ENCODE results near the gene RHEX.
A peak's percentile ranks its signal among the peaks of the same experiment; 100 is the strongest.
"Not testable (repeated sequence)": the region's sequence is repeated elsewhere in the genome, so short reads cannot be mapped to it uniquely, and the experiment has no call there.

The RHEX gene

DNA sequence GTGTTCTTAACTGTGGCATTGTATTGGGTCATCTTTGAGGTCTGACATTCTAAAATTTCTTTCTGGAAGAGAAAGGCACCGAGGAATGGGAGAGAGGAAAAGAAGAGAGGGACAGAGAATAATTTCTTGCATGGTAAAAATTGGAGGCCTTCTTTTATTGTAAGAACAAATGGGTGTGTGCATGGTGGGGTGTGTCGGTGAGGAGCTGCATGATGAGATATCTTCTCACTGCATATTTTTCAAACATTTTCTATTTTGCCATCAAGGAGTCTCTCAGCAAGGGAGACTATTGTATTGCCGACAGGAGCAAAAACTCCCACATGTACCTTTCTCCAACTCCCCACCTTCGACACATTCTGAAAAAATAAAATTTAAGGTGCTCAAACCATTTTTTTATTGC, 22.8 kb upstream of the RHEX start:
- no peak for DNase-seq (ENCODE audit: low read depth in 2 of 2)

DNA sequence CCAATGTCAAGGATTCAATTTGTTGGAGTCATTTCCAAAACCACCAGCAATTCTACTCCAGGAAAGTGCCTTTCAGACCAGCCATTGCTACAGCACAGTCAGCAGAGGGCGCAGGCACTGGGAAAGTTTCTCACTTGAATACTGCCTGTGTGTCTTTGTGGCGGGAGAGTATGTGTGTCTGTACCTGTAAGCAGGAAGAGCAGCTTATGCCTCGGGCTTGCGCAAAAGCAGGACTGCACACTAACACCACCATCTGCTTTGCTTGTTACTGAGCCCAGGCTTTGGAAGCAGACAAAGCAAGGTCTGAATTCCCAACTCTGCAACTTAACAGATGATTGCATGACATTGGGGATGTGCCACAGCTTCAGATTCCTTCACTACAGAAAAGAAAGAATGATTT, 22.3 kb upstream of the RHEX start:
- peak; percentile 15 to 18 for DNase-seq (ENCODE audit: low read depth in 2 of 2)

GRCh38 chr1:206032380-206033140, 20.4 kb upstream of the RHEX start:
- DNase-seq (ENCODE audit: low read depth in 2 of 2), result no peak

- no peak for DNase-seq (ENCODE audit: low read depth in 2 of 2)
Observed at GRCh38 chr1:206035027-206035426, 17.9 kb upstream of the RHEX start.

DNA sequence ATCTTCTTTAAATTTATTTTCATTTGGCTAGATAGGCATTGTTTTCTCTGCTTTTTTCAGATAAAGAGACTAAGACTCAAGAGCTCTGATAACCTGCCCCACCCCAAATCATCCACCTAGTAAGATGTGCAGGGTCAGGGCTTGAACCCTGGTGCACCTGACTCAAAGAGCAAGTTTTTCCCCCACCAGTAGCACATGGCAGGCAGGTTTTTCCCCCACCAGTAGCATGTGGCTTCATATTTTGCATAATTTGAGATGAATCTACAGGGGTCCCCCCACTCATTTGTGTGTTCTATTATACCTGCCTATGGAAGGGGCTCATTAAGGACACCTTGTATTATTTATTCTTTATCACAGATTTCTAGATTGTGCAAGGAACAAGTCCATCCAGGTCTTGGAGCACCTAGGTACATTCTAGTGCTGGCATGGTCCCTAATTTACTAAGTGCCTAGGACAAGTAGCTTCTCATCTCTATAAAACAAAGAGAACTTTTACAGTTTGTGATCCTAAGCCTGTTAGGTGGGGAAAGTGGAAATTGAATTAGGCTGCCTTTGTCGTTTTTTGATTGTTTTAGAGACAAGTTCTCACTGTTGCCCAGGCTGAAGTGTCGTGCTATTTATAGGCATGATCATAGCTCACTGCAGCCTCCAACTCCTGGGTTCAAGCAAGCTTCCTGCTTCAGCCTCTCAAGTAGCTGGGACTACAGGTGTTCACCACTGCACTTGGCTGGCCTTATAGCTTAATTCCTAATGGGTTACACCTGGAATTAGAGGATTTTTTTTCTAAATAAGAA, 16.1 kb upstream of the RHEX start:
- no peak for DNase-seq (ENCODE audit: low read depth in 2 of 2)

- DNase-seq (ENCODE audit: low read depth in 2 of 2), result no peak
Observed at GRCh38 chr1:206037581-206037980, 15.4 kb upstream of the RHEX start.

DNA sequence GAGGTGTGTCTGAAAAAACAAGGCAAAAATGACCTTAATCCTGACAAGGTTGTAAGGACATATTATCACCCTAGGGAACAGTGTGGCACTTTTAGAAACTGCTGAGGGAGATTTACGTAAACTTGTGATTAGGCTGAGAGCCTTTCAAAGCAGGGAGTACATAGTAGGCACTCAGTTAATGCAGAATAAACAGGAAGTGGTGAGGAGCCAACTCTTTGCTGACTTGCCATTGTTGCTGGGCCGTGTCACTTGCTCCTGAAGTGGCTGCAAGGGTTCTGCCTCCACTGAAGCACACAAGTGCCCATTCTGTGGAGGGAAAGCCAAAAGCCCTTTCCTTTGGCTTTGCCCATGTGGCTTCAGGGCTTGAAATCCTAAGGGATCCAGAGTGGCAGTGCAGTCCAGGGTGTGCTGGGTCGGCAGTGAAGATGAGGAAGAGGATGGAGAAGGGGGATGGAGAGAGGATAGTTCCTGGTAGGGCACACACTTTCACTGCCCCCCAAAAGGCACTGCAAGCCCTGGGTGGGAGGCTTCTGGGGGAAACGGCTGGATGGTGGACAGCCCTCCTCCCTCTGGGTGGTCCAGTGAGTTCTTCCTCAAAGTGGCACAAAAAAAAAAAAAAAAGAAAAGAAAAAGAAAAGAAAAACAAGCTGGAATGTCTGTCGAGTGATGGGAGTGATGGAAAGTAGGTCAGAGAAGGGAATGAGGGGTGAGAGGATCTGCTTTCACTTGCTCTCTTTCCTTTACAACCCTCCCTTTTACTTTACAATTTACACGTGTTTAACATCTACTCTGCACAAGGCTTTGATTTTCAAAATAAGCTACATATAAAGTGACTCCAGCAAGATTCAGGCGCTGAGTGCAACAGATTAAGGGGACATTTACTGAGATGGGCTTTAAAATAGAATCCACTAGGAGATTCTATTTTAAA, 13.7 kb upstream of the RHEX start:
- DNase-seq (ENCODE audit: low read depth in 2 of 2), result no peak

DNA sequence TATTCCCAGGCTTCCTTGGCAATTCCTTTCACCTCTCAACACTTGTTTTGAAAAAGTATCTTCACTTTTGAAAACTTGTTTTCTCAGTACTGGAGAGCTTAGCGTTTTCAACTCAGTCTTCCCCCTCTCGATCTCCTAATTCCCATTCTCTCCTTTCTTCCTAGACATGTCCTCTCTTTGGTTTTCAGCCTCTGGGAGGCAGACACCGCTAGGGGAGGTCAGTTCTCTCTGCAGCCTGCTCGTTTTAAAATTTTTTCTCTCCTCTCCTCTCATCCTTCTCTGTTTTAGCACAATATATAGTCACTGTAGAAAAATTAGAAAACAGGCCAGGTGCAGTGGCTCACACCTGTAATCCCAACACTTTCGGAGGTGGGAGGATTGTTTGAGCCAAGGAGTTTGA, 12.6 kb upstream of the RHEX start:
- DNase-seq (ENCODE audit: low read depth in 2 of 2), result no peak

GRCh38 chr1:206041640-206042039, 11.3 kb upstream of the RHEX start:
- DNase-seq (ENCODE audit: low read depth in 2 of 2), result no peak

DNA sequence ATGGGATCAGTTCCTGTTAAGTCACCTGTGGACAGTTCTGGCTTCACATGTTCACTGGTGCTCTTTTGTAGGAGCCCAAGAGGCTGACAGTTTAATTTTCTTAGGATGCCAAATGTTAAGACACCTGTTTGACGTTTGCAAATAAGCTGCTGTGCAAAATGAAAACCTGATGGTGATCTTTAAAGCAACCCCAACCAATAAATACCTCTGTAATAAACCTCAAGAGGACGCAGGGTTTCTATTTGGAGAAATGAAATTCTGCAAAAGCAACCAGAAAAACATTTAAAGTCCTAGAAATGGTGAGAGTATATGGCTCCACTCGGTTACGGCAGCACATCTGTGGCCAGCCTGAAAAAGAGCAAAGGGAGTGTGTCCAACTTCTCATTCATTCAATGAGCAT, 5.7 kb upstream of the RHEX start:
- DNase-seq (ENCODE audit: low read depth in 2 of 2), result no peak

GRCh38 chr1:206048582-206048981, 4.4 kb upstream of the RHEX start:
- no peak for DNase-seq (ENCODE audit: low read depth in 2 of 2)

DNA sequence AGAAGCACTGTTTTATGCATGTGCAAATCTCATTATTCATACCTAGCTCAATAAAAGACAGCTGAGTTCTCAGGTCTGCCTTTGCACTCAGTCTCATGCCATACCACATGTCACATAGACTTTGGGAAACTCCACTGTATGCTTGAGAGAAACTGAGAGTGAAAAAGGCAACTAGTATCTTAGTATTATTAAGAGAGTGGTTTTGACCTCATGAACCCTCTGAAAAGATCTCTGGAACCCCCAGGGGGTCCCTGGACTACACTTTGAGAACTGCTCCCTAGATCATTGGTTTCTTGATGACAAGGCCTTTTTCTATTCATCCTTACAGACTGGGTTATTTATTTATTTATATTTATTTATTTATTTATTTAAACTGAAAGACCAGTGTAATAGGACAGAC, 3.7 kb upstream of the RHEX start:
- DNase-seq (ENCODE audit: low read depth in 2 of 2), result no peak

GRCh38 chr1:206049919-206050600, 2.9 kb upstream of the RHEX start:
- no peak for DNase-seq (ENCODE audit: low read depth in 2 of 2)

DNA sequence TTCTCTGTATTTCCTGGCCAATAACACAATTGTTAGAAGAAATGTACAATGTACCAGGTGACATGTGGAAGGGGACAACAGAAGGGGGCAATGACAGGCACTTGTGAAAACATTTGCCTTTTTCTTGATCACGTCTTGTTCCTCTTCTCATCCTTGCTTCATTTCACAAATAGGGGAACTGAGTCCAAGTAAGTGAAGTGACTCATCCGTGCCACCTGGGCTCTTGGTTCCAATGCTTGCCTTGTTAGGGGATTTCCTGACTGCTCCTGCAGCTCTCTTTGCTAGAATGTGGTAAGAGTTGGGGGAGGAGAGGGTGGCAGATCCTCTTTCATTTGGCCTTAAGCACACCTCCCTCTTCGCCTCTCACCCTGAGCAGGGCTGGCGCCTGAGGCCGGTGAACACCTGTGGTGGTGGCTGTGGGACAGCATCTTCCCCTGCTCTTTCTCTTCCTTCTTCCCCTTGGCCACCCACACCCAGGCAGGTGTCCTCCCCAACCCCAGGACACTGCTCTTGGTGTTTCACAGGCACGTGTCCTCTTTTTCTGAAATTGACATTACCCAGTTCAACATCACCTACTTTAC, 2.2 kb upstream of the RHEX start:
- no peak for DNase-seq (ENCODE audit: low read depth in 2 of 2)

DNA sequence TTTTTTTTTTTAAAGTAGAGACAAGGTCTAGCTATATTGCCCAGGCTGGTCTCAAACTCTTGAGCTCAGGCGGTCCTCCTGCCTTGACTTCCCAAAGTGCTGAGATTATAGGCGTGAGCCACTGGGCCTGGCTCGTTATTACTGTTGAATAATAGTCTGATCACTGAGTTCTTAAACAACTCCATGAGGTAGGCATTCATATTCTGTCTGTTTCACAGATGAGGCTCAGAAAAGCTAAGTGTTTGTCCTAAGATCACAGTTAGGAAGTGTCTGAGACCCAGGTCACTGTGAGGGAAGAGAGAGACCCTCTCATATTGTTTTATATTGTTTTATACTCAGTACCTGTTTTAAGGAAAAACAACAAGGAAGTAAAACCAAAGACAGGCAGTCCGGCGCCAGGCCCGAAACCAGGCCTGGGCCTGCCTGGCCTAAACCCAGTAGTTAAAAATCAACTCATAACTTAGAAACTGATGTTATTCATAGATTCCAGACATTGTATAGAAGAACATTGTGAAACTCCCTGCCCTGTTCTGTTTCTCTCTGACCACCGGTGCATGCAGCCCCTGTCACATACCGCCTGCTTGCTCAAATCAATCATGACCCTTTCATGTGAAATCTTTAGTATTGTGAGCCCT, 625 bp upstream of the RHEX start:
- DNase-seq (ENCODE audit: low read depth in 2 of 2), result not testable (repeated sequence)

DNA sequence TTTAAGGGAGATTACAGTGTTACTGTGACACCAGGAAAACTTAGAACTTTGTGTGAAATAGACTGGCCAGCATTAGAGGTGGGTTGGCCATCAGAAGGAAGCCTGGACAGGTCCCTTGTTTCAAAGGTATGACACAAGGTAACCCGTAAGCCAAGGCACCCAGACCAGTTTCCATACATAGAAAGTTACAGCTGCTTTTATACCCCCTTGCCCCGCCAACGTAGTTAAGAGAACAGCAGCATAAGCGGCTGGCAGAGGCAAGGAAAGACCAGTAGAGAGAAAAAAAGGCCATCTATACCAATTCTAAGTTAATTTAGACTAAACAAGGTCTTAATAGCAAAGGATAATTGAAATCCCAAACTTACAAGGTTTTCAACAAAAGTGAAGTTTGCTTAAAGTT, 643 bp downstream of the RHEX start:
- DNase-seq (ENCODE audit: low read depth in 2 of 2), result not testable (repeated sequence)

- not testable (repeated sequence) for DNase-seq (ENCODE audit: low read depth in 2 of 2)
Observed at GRCh38 chr1:206055069-206055625, 2.2 kb downstream of the RHEX start.

GRCh38 chr1:206055639-206056323, 2.8 kb downstream of the RHEX start:
- DNase-seq (ENCODE audit: low read depth in 2 of 2), result not testable (repeated sequence)

DNA sequence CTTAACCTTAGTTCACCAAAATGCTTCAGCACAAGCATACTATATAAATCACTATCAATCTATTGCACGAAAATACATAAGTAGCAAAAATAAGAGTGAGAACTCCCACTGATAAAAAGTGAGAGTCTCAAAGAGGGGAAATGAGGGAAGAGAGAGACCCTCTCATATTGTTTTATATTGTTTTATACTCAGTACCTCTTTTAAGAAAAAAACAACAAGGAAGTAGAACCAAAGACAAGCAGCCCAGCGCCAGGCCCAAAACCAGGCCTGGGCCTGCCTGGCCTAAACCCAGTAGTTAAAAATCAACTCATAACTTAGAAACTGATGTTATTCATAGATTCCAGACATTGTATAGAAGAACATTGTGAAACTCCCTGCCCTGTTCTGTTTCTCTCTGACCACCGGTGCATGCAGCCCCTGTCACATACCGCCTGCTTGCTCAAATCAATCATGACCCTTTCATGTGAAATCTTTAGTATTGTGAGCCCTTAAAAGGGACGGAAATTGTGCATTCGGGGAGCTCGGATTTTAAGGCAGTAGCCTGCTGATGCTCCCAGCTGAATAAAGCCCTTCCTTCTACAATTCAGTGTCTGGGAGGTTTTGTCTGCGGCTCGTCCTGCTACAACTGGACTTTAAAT, 5.4 kb downstream of the RHEX start:
- not testable (repeated sequence) for DNase-seq (ENCODE audit: low read depth in 2 of 2)
